Testis (tissue), 3 donors: ENCODE measurements around the gene SPSB1. TPM values are rescaled to one million over a fixed set of nuclear protein-coding genes. Genes with fewer than 3 reads are reported as not detected.

Source experiments
- DNase-seq: peaks from one replicate; pipeline ENCODE4 v3.0.0-alpha.2; 2019
- H3K27ac ChIP-seq, 2 donors: fragments of 200-600 bp; sonication (generic); one replicate each; pipeline ENCODE4 v1.5.1; 2019
- H3K27me3 ChIP-seq: fragments of 200-600 bp; sonication (generic); one replicate; pipeline ENCODE4 v1.5.1; 2019
- H3K36me3 ChIP-seq: fragments of 200-600 bp; sonication (generic); one replicate; pipeline ENCODE4 v1.5.1; 2017; ENCODE audit warnings: low read depth; ENCODE audit errors: missing control alignments
- H3K4me1 ChIP-seq: fragments of 200-600 bp; sonication (generic); one replicate; pipeline ENCODE4 v1.5.1; 2019
- H3K4me3 ChIP-seq, 2 donors: fragments of 200-600 bp; sonication (generic); one replicate each; pipeline ENCODE4 v1.5.1; 2017 to 2019
- H3K9me3 ChIP-seq: fragments of 200-600 bp; sonication (generic); one replicate; pipeline ENCODE4 v1.5.1; 2017
- POLR2A ChIP-seq: fragments of 450-650 bp; IDR thresholded peaks from one replicate; pipeline ENCODE4 v1.6.1; 2017; ENCODE audit warnings: antibody characterized with exemption, mild to moderate bottlenecking, moderate library complexity
- WGBS, 2 donors: methylation state at CpG; one replicate each; pipeline ENCODE4 v1.1.5; 2018; 5-methylcytosine and 5-hydroxymethylcytosine counted together
- intact Hi-C: fragments of 100-400 bp; cut with DNase I; formaldehyde crosslinking; loops from one replicate; pipeline ENCODE4 v1.15.1; 2023; ENCODE audit warnings: low total_unique reads
- polyA plus RNA-seq: library from polyadenylated mRNA; stranded (reverse); fragments of 350-450 nt; fragmentation: Illumina TruSeq; extraction: RNeasy Lipid Tissue Mini Kit (QIAGEN cat#74804); gene quantifications from one replicate; pipeline ENCODE4 v1.2.3, GENCODE V29; 2014; ENCODE audit warnings: low read depth, low replicate concordance; ENCODE audit not compliant: insufficient read depth
- total RNA-seq, 2 donors: library from RNA; depleted of rRNA; stranded (reverse); fragments of >200 nt; gene quantifications; one replicate each; pipeline ENCODE4 v1.2.3, GENCODE V29; 2016
- TF ChIP-seq, protein P1 (sequence below), 3 experiments: fragments of 450-650 bp in 2 of 3; fragments of 200-600 bp in 1 of 3; sonication (generic) in 1 of 3; IDR thresholded peaks; one replicate each; pipeline ENCODE4 v1.5.1; 2016 to 2019; ENCODE audit warnings: antibody characterized with exemption in 3 of 3, mild to moderate bottlenecking in 2 of 3, moderate library complexity in 1 of 3

Gene SPSB1
- total and polyA plus RNA-seq, 3 donors from 2014 or later: 19.8 to 37.9 (median 30.0) TPM

DNA sequence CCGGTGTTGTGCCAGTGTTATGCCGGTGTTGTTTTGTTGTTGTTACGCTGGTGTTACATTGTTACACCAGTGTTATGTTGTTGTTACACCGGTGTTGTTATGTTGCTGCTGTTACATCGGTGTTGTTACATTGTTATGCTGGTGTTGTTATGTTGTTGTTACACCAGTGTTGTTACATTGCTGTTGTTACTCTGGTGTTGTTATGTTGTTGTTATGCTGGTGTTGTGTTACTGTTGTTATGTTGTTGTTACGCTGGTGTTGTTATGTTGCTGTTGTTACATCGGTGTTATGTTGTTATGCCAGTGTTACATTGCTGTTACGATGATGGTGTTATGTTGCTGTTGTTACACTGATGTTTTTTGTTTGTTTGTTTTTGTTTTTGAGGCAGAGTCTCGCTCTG lies 34.1 kb upstream of the SPSB1 start:
- Histone ChIP-seq H3K4me3 (no peak overlapping the region), H3K4me1 (peaks cover 13% of the 10 kb centered on the region), H3K36me3 (no peaks in the 10 kb centered on the region), H3K27ac (no peak overlapping the region), H3K9me3 (no peaks in the 10 kb centered on the region), H3K27me3 (no peaks in the 10 kb centered on the region)
- intact Hi-C loops: no loop called here
- TF ChIP-seq POLR2A: no peak
- TF ChIP-seq, protein P1, sequence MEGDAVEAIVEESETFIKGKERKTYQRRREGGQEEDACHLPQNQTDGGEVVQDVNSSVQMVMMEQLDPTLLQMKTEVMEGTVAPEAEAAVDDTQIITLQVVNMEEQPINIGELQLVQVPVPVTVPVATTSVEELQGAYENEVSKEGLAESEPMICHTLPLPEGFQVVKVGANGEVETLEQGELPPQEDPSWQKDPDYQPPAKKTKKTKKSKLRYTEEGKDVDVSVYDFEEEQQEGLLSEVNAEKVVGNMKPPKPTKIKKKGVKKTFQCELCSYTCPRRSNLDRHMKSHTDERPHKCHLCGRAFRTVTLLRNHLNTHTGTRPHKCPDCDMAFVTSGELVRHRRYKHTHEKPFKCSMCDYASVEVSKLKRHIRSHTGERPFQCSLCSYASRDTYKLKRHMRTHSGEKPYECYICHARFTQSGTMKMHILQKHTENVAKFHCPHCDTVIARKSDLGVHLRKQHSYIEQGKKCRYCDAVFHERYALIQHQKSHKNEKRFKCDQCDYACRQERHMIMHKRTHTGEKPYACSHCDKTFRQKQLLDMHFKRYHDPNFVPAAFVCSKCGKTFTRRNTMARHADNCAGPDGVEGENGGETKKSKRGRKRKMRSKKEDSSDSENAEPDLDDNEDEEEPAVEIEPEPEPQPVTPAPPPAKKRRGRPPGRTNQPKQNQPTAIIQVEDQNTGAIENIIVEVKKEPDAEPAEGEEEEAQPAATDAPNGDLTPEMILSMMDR (IDR thresholded peaks at IDR 0.05): no peak
- WGBS, 2 donors: 97 to 98% methylated on average over 9 of the region's 9 CpGs
- no peak for DNase-seq

DNA sequence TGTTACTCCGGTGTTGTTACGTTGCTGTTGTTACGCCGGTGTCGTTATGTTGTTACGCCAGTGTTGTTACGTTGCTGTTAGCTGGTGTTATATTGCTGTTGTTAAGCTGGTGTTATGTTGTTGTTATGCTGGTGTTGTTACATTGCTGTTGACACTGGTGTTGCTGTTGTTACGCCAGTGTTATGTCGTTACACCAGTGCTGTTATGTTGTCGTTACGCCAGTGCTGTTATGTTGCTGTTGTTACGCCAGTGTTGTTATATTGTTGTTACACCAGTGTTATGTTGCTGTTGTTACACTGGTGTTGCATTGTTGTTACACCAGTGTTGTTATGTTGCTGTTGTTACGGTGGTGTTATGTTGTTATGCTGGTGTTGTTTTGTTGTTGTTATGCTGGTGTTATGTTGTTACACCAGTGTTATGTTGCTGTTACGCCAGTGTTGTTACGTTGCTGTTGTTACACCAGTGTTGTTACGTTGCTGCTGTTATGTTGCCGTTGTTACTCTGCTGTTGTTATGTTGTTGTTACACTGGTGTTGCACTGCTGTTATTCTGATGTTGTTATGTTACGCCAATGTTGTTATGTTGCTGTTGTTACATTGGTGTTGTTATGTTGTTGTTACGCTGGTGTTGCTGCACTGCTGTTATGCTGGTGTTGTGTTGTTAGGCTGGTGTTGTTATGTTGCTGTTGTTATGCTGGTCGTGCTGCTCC lies 32.5 kb upstream of the SPSB1 start:
- WGBS, 2 donors: 97% methylated on average over 20 of the region's 20 CpGs
- H3K27me3 ChIP-seq: no peaks in the 10 kb centered on the region
- peaks cover 6% of the 10 kb centered on the region for H3K4me1 ChIP-seq
- no peak overlapping the region for H3K4me3 ChIP-seq
- no peak overlapping the region for H3K27ac ChIP-seq
- H3K36me3 ChIP-seq: no peaks in the 10 kb centered on the region
- TF ChIP-seq POLR2A: no peak
- TF ChIP-seq, protein P1 (IDR thresholded peaks at IDR 0.05): no peak
- DNase-seq: no peak
- intact Hi-C loops: no loop called here
- H3K9me3 ChIP-seq: no peaks in the 10 kb centered on the region

DNA sequence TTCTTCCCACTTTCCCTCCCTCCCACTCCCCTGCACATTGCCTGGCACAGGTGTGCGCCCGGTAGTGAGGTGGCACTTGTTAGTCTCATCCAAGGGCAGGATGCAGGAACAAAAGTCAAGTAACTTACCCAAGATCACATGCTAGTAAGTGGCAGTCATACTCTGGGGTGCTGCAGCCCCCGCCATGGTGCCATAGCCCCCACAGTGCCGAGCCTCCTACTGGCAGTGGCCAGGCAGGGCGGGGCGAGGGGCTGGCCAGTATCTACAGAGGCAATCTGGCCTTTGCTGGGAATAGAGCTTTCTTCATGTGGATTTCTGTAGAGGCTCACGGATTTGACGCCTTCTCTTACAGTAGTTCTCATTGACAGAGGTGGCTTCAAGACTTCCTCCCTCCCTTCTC lies 31.2 kb upstream of the SPSB1 start:
- H3K27me3 ChIP-seq: no peaks in the 10 kb centered on the region
- intact Hi-C loops: no loop called here
- no peak overlapping the region for H3K27ac ChIP-seq
- 93 to 95% methylated on average over 8 of the region's 8 CpGs for WGBS, 2 donors
- no peak for DNase-seq
- TF ChIP-seq, protein P1 (IDR thresholded peaks at IDR 0.05): no peak
- TF ChIP-seq POLR2A: no peak
- no peaks in the 10 kb centered on the region for H3K9me3 ChIP-seq
- H3K4me1 ChIP-seq: peaks cover 6% of the 10 kb centered on the region
- no peak overlapping the region for H3K4me3 ChIP-seq
- H3K36me3 ChIP-seq: no peaks in the 10 kb centered on the region

DNA sequence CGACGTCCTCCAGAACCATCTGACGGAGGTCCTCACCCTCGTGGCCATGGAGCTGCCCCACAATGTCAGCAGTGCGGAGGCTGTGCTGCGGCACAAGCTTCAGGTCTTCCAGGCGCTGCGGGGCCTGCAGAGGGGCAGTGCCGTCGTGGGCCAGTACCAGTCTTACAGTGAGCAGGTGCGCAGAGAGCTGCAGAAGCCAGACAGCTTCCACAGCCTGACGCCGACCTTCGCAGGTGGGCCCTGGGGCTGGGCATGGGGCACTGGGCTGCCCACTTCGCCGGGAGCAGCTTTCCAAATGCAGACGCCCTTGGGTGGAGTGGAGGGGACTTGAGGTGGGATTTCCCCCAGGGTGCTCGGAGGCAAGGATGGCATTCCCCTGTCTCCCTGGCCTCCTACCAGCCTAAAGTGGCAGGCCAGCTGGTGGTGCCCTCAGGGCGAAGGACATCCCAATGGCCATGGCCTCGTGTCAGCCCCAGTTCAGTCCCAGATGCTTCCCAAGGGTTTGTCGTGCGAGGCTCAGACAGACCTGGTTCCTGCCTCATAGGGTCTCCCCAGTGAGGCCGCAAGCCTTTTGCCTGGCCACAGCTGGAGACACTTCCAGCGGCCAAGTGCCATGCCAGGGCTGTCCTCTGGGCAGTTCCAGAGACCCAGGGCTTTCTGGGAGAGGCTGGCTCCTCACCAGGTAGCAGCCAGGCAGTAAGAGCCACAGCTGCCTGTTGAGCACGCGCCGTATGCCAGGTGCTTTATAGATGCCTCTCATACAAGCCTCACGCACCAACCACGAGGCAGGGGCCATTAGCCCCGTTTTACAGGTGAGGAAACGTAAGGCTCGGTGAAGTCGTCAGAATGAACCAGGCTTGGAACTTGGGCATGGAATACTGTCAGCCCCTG lies 30.4 kb upstream of the SPSB1 start:
- H3K27ac ChIP-seq: no peak overlapping the region
- intact Hi-C loops: no loop called here
- DNase-seq: no peak
- 91 to 93% methylated on average over 27 to 32 of the region's 33 CpGs for WGBS, 2 donors
- peaks cover 4% of the 10 kb centered on the region for H3K4me1 ChIP-seq
- H3K9me3 ChIP-seq: no peaks in the 10 kb centered on the region
- no peaks in the 10 kb centered on the region for H3K27me3 ChIP-seq
- H3K36me3 ChIP-seq: no peaks in the 10 kb centered on the region
- no peak for TF ChIP-seq POLR2A
- TF ChIP-seq, protein P1 (IDR thresholded peaks at IDR 0.05): no peak
- H3K4me3 ChIP-seq: no peak overlapping the region
